GM12878 (cell line): ENCODE measurements around the gene LNPK. TPM values are rescaled to one million over a fixed set of nuclear protein-coding genes. Genes with fewer than 3 reads are reported as not detected.

Experiments
- BHLHE40 ChIP-seq, 2 experiments: fragments of 450-650 bp in 1 of 2; IDR thresholded peaks; 2 replicates each; pipeline ENCODE4 v1.6.1; 2011 to 2017; ENCODE audit warnings: low read depth in 2 of 2, borderline replicate concordance in 1 of 2, improper control_type of control experiment in 1 of 2, low read length in 1 of 2, mild to moderate bottlenecking in 1 of 2
- EED ChIP-seq: sonication (generic); IDR thresholded peaks from 2 replicates; pipeline ENCODE4 v1.6.1; 2016; ENCODE audit warnings: antibody characterized with exemption, low read depth
- EGR1 ChIP-seq, 2 experiments: IDR thresholded peaks; 1 replicate in 1 of 2; 2 replicates in 1 of 2; pipeline ENCODE4 v1.6.1; 2011 to 2012; ENCODE audit warnings: low read depth in 2 of 2, low read length in 2 of 2, borderline replicate concordance in 1 of 2, mild to moderate bottlenecking in 1 of 2, moderate library complexity in 1 of 2
- IRF4 ChIP-seq: IDR thresholded peaks from 2 replicates; pipeline ENCODE4 v1.6.1; 2011; ENCODE audit warnings: low read depth, low read length
- MEF2A ChIP-seq: IDR thresholded peaks from 2 replicates; pipeline ENCODE4 v1.6.1; 2011; ENCODE audit warnings: low read depth, mild to moderate bottlenecking, low read length, moderate library complexity; ENCODE audit not compliant: insufficient read depth
- NBN ChIP-seq: fragments of 450-650 bp; IDR thresholded peaks from 2 replicates; pipeline ENCODE4 v1.6.1; 2016
- TAF1 ChIP-seq: IDR thresholded peaks from 2 replicates; pipeline ENCODE4 v1.6.1; 2011; ENCODE audit warnings: mild to moderate bottlenecking, low read depth, low read length, borderline replicate concordance
- YY1 ChIP-seq: IDR thresholded peaks from 2 replicates; pipeline ENCODE4 v1.6.1; 2011; ENCODE audit warnings: low read depth, mild to moderate bottlenecking, low read length
- ZBTB4 ChIP-seq: fragments of 450-650 bp; formaldehyde crosslinking; IDR thresholded peaks from 2 replicates; pipeline ENCODE4 v1.4.0; 2022; ENCODE audit warnings: mild to moderate bottlenecking, moderate library complexity
- ZNF217 ChIP-seq: fragments of 450-650 bp; IDR thresholded peaks from 2 replicates; pipeline ENCODE4 v1.6.1; 2017; ENCODE audit warnings: antibody characterized with exemption, mild to moderate bottlenecking
- ZNF274 ChIP-seq: IDR thresholded peaks from one replicate; pipeline ENCODE4 v1.8.0; 2011; ENCODE audit not compliant: insufficient read length, insufficient read depth
- polyA plus RNA-seq, 11 experiments: library from polyadenylated mRNA; depleted of rRNA in 4 of 11; unstranded in 6 of 11; stranded (reverse) in 5 of 11; fragments of >200 nt; fragmentation: Nextera tagmentation in 4 of 11; fragmentation: Illumina TruSeq in 1 of 11; extraction: Ambion mirVana in 4 of 11; extraction: Trizol in 1 of 11; gene quantifications; 1 replicate in 1 of 11; 2 replicates in 10 of 11; pipeline versions ENCODE4 v1.2.1 to v1.2.3, GENCODE V29; 2011 to 2016; ENCODE audit warnings: inconsistent platforms in 2 of 11, missing spikeins in 2 of 11, low read depth in 1 of 11
- total RNA-seq, 4 experiments: library from RNA; depleted of rRNA in 3 of 4; stranded (reverse); fragments of >200 nt in 3 of 4; fragmentation: Illumina TruSeq in 1 of 4; extraction: Trizol in 1 of 4; gene quantifications; 2 replicates each; pipeline versions ENCODE4 v1.2.1 to v1.2.3, GENCODE V29; 2013 to 2021
- TF ChIP-seq, protein P1 (sequence below): IDR thresholded peaks from 2 replicates; pipeline ENCODE4 v1.6.1; 2011; ENCODE audit warnings: low read depth, low read length, improper control_type of control experiment, borderline replicate concordance

LNPK gene
- total and polyA plus RNA-seq, 10 of the 15 experiments (the other 5 are each of a cell fraction or from before 2014, with no cell fraction given), result 3.2 to 30.0 (median 15.6) TPM

DNA sequence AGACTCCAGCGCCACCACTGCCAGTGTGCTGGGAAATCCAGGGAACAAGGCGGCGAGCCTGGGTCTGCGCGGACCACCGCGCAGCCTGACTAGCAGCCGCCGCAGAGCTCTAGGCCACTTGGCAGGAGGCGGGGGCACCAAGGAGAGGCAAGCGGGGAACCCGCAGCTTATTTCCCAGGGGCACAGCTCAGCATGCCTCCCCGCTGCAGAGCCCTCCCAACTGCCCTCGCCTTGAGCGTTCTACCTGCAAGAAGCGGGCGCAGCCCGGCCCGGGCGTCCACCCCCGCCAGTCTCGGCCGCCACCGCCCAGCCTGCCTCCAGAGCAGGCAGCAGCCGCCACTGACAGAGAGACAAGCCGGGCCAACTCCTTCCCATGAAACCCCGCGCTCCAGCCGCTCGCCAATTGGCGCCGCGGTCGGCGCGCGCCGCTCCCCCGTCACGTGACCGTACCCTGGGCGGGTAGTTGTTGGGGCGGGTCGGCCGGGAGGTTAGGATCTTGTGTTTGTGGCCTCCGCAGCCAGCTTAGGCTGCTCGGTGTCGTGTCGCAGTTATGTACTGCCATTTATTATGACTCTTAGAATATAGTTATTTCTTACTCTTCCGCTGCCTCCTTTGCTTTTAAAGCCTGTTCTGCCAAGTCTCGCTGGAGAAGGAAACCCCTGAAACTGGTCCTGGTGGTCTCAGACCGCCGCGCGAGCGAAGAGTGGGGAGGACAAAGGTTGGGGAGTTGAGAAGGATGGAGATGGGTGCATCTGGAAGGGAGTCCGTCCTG is at the start of gene LNPK (continued):
- TF ChIP-seq TAF1 (peak; percentile 89; the same call in 1 of the 2 replicates), EED (no peak; the same call in 1 of the 2 replicates), ZNF274 (no peak), ZNF217 (no peak), IRF4 (no peak), YY1 (peak; percentile 85), BHLHE40 (IDR thresholded peaks at IDR 0.05; ENCODE audit: borderline replicate concordance in 1 of 2, low read depth in 2 of 2, low read length in 1 of 2) (peak; percentile 83 to 97), NBN (peak; percentile 20; the same call in 1 of the 2 replicates), EGR1 (IDR thresholded peaks at IDR 0.05; ENCODE audit: borderline replicate concordance in 1 of 2, low read depth in 2 of 2, low read length in 2 of 2) (peak in 1 of 2 experiments; percentile 58; a peak in 1 of 3 replicates), MEF2A (0 out of 2 replicates have a peak, but pooled peaks have one; percentile 3), ZBTB4 (CRISPR knock-in tag) (0 out of 2 replicates have a peak, but pooled peaks have one; percentile 77)
- TF ChIP-seq, protein P1, sequence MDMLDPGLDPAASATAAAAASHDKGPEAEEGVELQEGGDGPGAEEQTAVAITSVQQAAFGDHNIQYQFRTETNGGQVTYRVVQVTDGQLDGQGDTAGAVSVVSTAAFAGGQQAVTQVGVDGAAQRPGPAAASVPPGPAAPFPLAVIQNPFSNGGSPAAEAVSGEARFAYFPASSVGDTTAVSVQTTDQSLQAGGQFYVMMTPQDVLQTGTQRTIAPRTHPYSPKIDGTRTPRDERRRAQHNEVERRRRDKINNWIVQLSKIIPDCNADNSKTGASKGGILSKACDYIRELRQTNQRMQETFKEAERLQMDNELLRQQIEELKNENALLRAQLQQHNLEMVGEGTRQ, result peak; percentile 86
